HFFc6 (cell line): ENCODE results near the gene PTRH1. TPM values are rescaled to one million over a fixed set of nuclear protein-coding genes. Genes with fewer than 3 reads are reported as not detected.

Experiments
- DNase-seq: peaks from one replicate; pipeline ENCODE4 v3.0.0-alpha.2; 2018
- H3K27ac Mint-ChIP-seq: 2 replicates; pipeline ENCODE4 v1.8.0; 2020; ENCODE audit warnings: mild to moderate bottlenecking, mixed read lengths
- H3K27me3 Mint-ChIP-seq: 2 replicates; pipeline ENCODE4 v1.8.0; 2021; ENCODE audit warnings: mild to moderate bottlenecking, moderate library complexity, mixed read lengths; ENCODE audit not compliant: insufficient read depth
- H3K36me3 Mint-ChIP-seq: 2 replicates; pipeline ENCODE4 v1.8.0; 2021; ENCODE audit warnings: low read depth, mixed read lengths
- H3K4me1 Mint-ChIP-seq: 2 replicates; pipeline ENCODE4 v1.8.0; 2020; ENCODE audit warnings: low read depth, mixed read lengths
- H3K4me3 Mint-ChIP-seq: 2 replicates; pipeline ENCODE4 v1.8.0; 2020; ENCODE audit warnings: mild to moderate bottlenecking, moderate library complexity, mixed read lengths
- H3K9me3 Mint-ChIP-seq: 2 replicates; pipeline ENCODE4 v1.8.0; 2020; ENCODE audit warnings: mild to moderate bottlenecking, mixed read lengths
- CTCF ChIP-seq: fragments of 200-600 bp; sonication (generic); IDR thresholded peaks from 2 replicates; pipeline ENCODE4 v1.5.0; 2021; ENCODE audit warnings: antibody characterized with exemption, mild to moderate bottlenecking
- long read RNA-seq: library from polyadenylated mRNA; unstranded; transcript quantifications from one replicate; pipeline ENCODE4 v2.0.0, GENCODE V29; 2019
- total RNA-seq, 6 experiments: library from RNA; stranded (reverse); fragmentation: NEBNext Ultra II Directional; extraction: Animal tissue kit (Norgen Biotek cat#: 25700); gene quantifications; 2 replicates in 1 of 6; 3 replicates in 5 of 6; pipeline ENCODE4 v1.2.3, GENCODE V29; 2021

PTRH1 gene
- total RNA-seq, result 10 to 100 TPM; 21.0 to 22.1 (median 21.5) TPM
- long read RNA-seq, transcript PTRH1-208 (5 exons, 814 nt), result major isoform, 17 of 27 reads
- long read RNA-seq, partial matches to known transcripts, result 1 of 27 reads
- long read RNA-seq, other reads (novel, unspliced or antisense), result 4 of 27 reads

- no peak for TF ChIP-seq CTCF
- peak within 1 kb of the TSS; percentile 97 for H3K27ac Mint-ChIP-seq
- peak; percentile 94 for DNase-seq
- peaks cover 3% of the 10 kb centered on the region; the same call in 1 of the 2 replicates for H3K27me3 Mint-ChIP-seq
- H3K36me3 Mint-ChIP-seq, result no peaks in the 10 kb centered on the region
- H3K4me3 Mint-ChIP-seq, result peak within 1 kb of the TSS; percentile 98
- H3K9me3 Mint-ChIP-seq, result no peaks in the 10 kb centered on the region
- peaks cover 16% of the 10 kb centered on the region for H3K4me1 Mint-ChIP-seq
Measured at GRCh38 chr9:127715470-127716337, at the start of gene PTRH1, which contains the start of gene TTC16. Gene PTRH1, minus strand, starts transcription at chr9:127715663. Its CDS starts 24 bp downstream, at chr9:127715639. Gene TTC16, plus strand, starts transcription at chr9:127716079. Its CDS starts 67 bp downstream, at chr9:127716146.

GRCh38 chr9:127763918-127764384, 48.5 kb upstream of the PTRH1 start:
- H3K27me3 Mint-ChIP-seq, result peaks cover 23% of the 10 kb centered on the region
- DNase-seq, result no peak
- H3K9me3 Mint-ChIP-seq, result no peaks in the 10 kb centered on the region
- H3K36me3 Mint-ChIP-seq, result no peaks in the 10 kb centered on the region
- TF ChIP-seq CTCF, result peak; percentile 58
- H3K4me3 Mint-ChIP-seq, result no peak overlapping the region
- H3K4me1 Mint-ChIP-seq, result no peaks in the 10 kb centered on the region
- no peak overlapping the region for H3K27ac Mint-ChIP-seq

GRCh38 chr9:127762111-127762676, 46.7 kb upstream of the PTRH1 start:
- Mint-ChIP-seq H3K27me3 (peaks cover 26% of the 10 kb centered on the region), H3K4me3 (no peak overlapping the region), H3K27ac (no peak overlapping the region), H3K9me3 (no peaks in the 10 kb centered on the region), H3K4me1 (no peaks in the 10 kb centered on the region), H3K36me3 (no peaks in the 10 kb centered on the region)
- no peak for TF ChIP-seq CTCF
- DNase-seq, result no peak

DNA sequence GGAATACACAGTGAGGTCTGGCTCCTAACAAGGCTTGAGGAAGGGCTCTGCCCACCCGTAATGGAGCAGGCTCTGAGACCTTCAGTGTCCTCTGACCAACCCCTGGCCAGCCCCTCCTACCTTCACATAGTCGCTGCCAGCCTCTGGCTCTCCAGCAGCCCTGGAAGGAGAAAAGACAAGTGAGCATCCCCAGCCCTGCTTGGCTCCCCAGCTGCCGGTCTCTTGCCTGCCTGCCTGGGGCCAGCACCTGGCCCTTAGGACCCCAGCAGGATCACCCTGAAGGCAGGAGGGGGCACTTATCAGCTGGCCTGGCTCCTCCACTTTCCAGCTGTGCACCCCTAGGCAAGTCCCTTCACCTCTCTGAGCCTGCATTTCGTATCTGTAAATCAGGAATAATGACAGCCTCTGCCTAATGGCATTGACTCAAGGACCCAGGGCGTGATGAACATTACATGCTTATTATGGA, 46.1 kb upstream of the PTRH1 start:
- H3K27ac Mint-ChIP-seq, result no peak overlapping the region
- H3K4me1 Mint-ChIP-seq, result no peaks in the 10 kb centered on the region
- DNase-seq, result no peak
- H3K36me3 Mint-ChIP-seq, result no peaks in the 10 kb centered on the region
- peaks cover 20% of the 10 kb centered on the region for H3K27me3 Mint-ChIP-seq
- no peak for TF ChIP-seq CTCF
- H3K4me3 Mint-ChIP-seq, result no peak overlapping the region
- H3K9me3 Mint-ChIP-seq, result no peaks in the 10 kb centered on the region

GRCh38 chr9:127761061-127761460, 45.6 kb upstream of the PTRH1 start:
- no peak for TF ChIP-seq CTCF
- Mint-ChIP-seq H3K27me3 (peaks cover 17% of the 10 kb centered on the region), H3K36me3 (no peaks in the 10 kb centered on the region), H3K9me3 (no peaks in the 10 kb centered on the region), H3K27ac (no peak overlapping the region), H3K4me3 (no peak overlapping the region), H3K4me1 (no peaks in the 10 kb centered on the region)
- DNase-seq, result no peak
